Fibroblast of lung (primary cell): Measurements from ENCODE around the gene BTBD9.

Experiments
- CTCF ChIP-seq, 2 donors: IDR thresholded peaks in 1 of 2; conservative IDR thresholded peaks in 1 of 2; 1 replicate in 1 of 2; 2 replicates in 1 of 2; pipeline ENCODE4 v1.5.1; 2011 to 2012; ENCODE audit warnings: low read length in 2 of 2, control low read depth in 1 of 2, inconsistent platforms in 1 of 2, low read depth in 1 of 2, mild to moderate bottlenecking in 1 of 2
- EZH2 ChIP-seq: IDR thresholded peaks from 2 replicates; pipeline ENCODE4 v1.5.1; 2012; ENCODE audit warnings: low read length, control low read depth, mild to moderate bottlenecking; ENCODE audit errors: missing control alignments

DNA sequence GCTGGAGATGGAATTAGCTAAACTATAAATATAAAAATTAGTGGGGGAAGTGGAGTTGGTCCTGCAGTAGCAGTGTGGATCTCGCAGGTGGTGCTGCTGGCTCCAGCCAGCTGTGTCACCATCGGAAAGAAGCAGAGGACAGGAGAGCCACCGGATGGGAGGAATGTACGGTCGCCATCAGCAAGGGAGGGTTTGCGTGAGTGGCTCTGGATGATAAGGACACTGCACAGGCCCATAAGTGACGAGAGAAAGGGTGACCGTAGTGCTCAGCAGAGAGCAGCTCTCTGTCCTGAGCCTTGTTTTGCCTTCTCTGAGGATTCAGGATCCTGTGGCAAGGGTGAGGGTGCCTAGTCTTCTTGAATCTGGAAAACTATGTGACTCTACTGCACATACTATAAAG lies 441.5 kb downstream of the BTBD9 start:
- no peak for TF ChIP-seq EZH2
- TF ChIP-seq CTCF (conservative IDR thresholded peaks at IDR 0.05 in 1 of 2, IDR thresholded peaks at IDR 0.05 in 1 of 2; ENCODE audit: low read depth in 1 of 2, low read length in 2 of 2): no peak
